Type B pancreatic cell (in vitro differentiated cells): Measurements from ENCODE around the gene ANGEL2. TPM values are rescaled to one million over a fixed set of nuclear protein-coding genes. Genes with fewer than 3 reads are reported as not detected.

ENCODE experiments used
- DNase-seq: peaks from one replicate; pipeline ENCODE4 v3.0.0; 2021; ENCODE audit warnings: mixed read lengths; ENCODE audit not compliant: unreplicated experiment; ENCODE audit errors: extremely low spot score
- H3K27ac Mint-ChIP-seq: 2 replicates; pipeline ENCODE4 v1.8.0; 2021; ENCODE audit warnings: mild to moderate bottlenecking, mixed read lengths
- H3K27me3 Mint-ChIP-seq: 2 replicates; pipeline ENCODE4 v1.8.0; 2021; ENCODE audit warnings: mixed read lengths
- H3K36me3 Mint-ChIP-seq: 2 replicates; pipeline ENCODE4 v1.8.0; 2021; ENCODE audit warnings: mixed read lengths
- H3K4me1 Mint-ChIP-seq: one replicate; pipeline ENCODE4 v1.8.0; 2021; ENCODE audit warnings: mixed read lengths; ENCODE audit not compliant: unreplicated experiment
- H3K4me3 Mint-ChIP-seq: 2 replicates; pipeline ENCODE4 v1.8.0; 2021; ENCODE audit warnings: mild to moderate bottlenecking, mixed read lengths
- H3K9me3 Mint-ChIP-seq: 2 replicates; pipeline ENCODE4 v1.8.0; 2021; ENCODE audit warnings: mixed read lengths
- total RNA-seq: library from RNA; stranded (reverse); gene quantifications from 2 replicates; pipeline ENCODE4 v1.2.1, GENCODE V29; 2021; ENCODE audit warnings: low replicate concordance
- TF ChIP-seq, protein P1 (sequence below): fragments of 200-600 bp; sonication (generic); conservative IDR thresholded peaks from 2 replicates; pipeline ENCODE4 v1.5.0; 2021; ENCODE audit warnings: antibody characterized with exemption, mild to moderate bottlenecking

The ANGEL2 gene
- total RNA-seq, 1 donor from 2014 or later: 36.0 TPM

DNA sequence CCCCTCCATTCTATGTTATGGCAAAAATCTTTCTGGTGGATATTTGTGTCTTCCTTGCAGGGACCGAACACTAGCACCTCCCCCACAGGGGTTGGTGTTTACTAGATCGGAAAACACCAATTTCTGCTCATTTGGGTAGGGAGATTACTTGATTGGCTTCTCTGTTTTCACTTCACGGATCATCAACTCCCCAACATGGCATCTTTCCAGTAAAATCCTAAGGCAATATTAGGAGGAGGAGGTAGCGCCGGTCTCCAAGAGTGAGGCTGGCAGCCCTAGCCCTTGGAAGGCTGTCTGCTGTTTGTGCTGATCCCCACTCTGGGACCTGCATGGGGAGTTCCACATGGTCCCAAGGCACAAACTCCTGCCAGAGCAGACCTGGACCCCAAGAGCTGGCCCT, 53.2 kb downstream of the ANGEL2 start:
- no peak overlapping the region for H3K27ac Mint-ChIP-seq
- peaks cover 28% of the 10 kb centered on the region for H3K36me3 Mint-ChIP-seq
- no peaks in the 10 kb centered on the region for H3K9me3 Mint-ChIP-seq
- TF ChIP-seq, protein P1, sequence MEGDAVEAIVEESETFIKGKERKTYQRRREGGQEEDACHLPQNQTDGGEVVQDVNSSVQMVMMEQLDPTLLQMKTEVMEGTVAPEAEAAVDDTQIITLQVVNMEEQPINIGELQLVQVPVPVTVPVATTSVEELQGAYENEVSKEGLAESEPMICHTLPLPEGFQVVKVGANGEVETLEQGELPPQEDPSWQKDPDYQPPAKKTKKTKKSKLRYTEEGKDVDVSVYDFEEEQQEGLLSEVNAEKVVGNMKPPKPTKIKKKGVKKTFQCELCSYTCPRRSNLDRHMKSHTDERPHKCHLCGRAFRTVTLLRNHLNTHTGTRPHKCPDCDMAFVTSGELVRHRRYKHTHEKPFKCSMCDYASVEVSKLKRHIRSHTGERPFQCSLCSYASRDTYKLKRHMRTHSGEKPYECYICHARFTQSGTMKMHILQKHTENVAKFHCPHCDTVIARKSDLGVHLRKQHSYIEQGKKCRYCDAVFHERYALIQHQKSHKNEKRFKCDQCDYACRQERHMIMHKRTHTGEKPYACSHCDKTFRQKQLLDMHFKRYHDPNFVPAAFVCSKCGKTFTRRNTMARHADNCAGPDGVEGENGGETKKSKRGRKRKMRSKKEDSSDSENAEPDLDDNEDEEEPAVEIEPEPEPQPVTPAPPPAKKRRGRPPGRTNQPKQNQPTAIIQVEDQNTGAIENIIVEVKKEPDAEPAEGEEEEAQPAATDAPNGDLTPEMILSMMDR: no peak
- H3K4me1 Mint-ChIP-seq: peaks cover 11% of the 10 kb centered on the region
- H3K27me3 Mint-ChIP-seq: no peaks in the 10 kb centered on the region
- H3K4me3 Mint-ChIP-seq: no peak overlapping the region
- no peak for DNase-seq

DNA sequence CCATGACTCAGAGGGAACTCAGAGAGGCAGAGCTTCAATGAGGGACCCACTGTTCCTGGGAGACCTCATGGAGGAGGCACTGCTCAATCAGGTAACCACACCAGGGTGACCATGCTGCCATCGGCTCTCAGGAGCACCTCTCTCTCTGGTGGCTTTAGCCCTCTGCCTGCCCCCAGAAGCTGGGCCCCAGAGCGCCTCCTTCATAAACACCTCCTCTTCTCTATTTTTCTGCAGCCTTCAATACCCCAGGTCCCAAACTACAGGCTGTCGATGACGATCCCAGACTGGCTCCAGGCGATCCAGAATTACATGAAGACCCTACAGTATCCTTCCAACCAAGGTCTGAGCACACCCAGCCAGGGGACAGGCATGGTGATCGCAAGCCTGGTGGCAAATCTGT, 54.7 kb downstream of the ANGEL2 start:
- Mint-ChIP-seq H3K36me3 (peaks cover 30% of the 10 kb centered on the region), H3K4me3 (no peak overlapping the region), H3K4me1 (no peaks in the 10 kb centered on the region), H3K27me3 (peaks cover 2% of the 10 kb centered on the region), H3K9me3 (no peaks in the 10 kb centered on the region), H3K27ac (no peak overlapping the region)
- TF ChIP-seq, protein P1: no peak
- DNase-seq: no peak

DNA sequence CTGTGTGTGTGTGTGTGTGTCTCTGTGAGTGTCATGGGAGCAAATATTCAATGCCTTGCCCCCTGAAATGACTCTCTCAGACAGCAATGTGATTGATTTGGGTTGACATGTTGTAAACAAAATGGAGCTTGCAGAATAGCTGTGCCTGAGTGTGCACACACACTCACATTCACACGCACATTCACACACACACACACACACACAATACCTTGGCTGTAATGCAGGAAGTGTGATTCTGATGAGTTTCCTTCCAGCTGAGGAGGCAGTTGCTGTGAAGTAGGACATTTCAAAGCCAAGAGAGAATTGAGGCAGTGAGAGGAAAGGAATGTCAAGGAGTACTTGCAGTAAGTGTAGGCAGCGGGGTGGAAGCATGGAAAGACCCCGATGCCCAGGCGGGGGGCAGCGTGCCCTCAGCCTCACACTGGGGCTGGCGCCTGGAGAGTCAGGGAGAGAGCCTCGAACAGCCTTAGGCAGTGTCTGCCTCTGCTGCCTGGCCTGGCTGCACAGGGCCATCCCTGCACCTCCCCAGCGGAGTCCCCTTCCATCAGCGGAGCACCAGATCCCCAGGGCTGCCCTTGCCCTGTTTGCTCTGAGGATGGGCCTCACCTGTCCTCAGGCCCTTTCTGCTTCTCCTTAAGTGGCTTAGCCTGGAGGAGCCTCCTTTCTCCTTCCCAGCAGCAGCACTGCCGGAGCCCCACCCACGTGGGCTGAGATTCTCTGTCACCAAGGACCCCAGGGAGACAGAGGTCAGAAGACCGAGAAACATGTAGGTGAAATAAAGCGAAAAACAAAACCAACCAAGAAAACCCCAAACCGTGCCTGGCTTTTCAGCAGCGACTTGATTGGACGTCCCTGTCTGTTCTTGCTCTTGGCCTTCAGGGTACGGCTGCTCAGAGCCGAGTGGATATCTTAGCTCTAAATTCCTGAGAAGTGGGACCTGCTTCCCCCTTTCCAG, 56.1 kb downstream of the ANGEL2 start:
- Mint-ChIP-seq H3K9me3 (no peaks in the 10 kb centered on the region), H3K4me3 (no peak overlapping the region), H3K27ac (no peak overlapping the region), H3K36me3 (peaks cover 34% of the 10 kb centered on the region), H3K4me1 (no peaks in the 10 kb centered on the region), H3K27me3 (peaks cover 4% of the 10 kb centered on the region)
- TF ChIP-seq, protein P1: no peak
- DNase-seq: no peak

DNA sequence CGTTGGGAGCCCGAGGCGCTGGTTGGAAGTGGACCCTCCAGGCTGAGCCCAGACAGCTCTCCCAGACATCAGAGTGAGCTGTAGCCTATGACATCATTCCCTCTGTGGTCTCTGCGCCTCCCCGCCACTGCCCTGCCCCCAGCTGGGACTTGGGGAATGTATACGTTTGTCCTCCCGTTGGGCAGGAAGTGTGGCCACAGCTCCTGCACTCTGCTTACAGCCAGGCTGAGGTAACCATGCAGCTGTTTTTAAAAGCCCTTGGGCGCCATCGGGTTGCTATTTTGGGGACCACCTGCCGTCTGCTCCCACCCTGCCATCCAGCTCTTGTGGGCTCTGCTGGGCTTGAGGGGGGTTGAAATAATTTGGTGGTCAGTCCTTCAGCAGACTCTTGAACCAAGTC, 57.5 kb downstream of the ANGEL2 start:
- Mint-ChIP-seq H3K27me3 (peaks cover 5% of the 10 kb centered on the region), H3K36me3 (peaks cover 29% of the 10 kb centered on the region), H3K27ac (no peak overlapping the region), H3K9me3 (no peaks in the 10 kb centered on the region), H3K4me1 (no peaks in the 10 kb centered on the region), H3K4me3 (no peak overlapping the region)
- TF ChIP-seq, protein P1: no peak
- no peak for DNase-seq

DNA sequence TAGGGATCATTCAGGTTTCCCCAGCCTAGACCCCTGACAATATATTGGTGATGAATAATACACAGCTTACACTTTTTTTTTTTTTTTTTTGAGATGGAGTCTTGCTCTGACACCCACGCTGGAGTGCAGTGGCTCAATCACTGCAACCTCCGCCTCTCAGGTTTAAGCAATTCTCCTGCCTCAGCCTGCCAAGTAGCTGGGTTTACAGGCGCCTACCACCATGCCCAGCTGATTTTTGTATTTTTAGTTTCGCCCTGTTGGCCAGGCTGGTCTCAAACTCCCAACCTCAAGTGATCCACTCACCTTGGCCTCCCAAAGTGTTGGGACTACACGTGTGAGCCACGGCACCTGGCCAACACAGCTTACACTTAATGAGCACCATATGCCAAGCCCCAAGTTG, 58.1 kb downstream of the ANGEL2 start:
- Mint-ChIP-seq H3K36me3 (peaks cover 26% of the 10 kb centered on the region), H3K4me1 (peaks cover 1% of the 10 kb centered on the region), H3K27me3 (peaks cover 11% of the 10 kb centered on the region), H3K9me3 (no peaks in the 10 kb centered on the region), H3K4me3 (no peak overlapping the region), H3K27ac (no peak overlapping the region)
- no peak for DNase-seq
- TF ChIP-seq, protein P1: no peak
